HEK293 (cell line): Measurements from ENCODE around the gene ARL2BP.

Source experiments
- KLF10 ChIP-seq: fragments of 450-650 bp; IDR thresholded peaks from 2 replicates; pipeline ENCODE4 v1.5.1; 2018; ENCODE audit warnings: missing biosample characterization, mild to moderate bottlenecking, missing genetic modification characterization
- KLF16 ChIP-seq: fragments of 450-650 bp; formaldehyde crosslinking; IDR thresholded peaks from 2 replicates; pipeline ENCODE4 v1.5.1; 2017; ENCODE audit warnings: missing biosample characterization, missing genetic modification characterization
- SALL2 ChIP-seq: fragments of 450-650 bp; formaldehyde crosslinking; IDR thresholded peaks from 2 replicates; pipeline ENCODE4 v1.5.0; 2017; ENCODE audit warnings: missing biosample characterization, mild to moderate bottlenecking, missing genetic modification characterization, borderline replicate concordance
- WT1 ChIP-seq: fragments of 450-650 bp; formaldehyde crosslinking; IDR thresholded peaks from 2 replicates; pipeline ENCODE4 v1.5.1; 2016; ENCODE audit warnings: missing biosample characterization, missing genetic modification characterization
- YY1 ChIP-seq: fragments of 450-650 bp; formaldehyde crosslinking; IDR thresholded peaks from 2 replicates; pipeline ENCODE4 v1.5.1; 2018; ENCODE audit warnings: missing biosample characterization, missing genetic modification characterization
- ZFP37 ChIP-seq: fragments of 450-650 bp; formaldehyde crosslinking; IDR thresholded peaks from 2 replicates; pipeline ENCODE4 v1.5.1; 2016; ENCODE audit warnings: missing biosample characterization, missing genetic modification characterization
- ZFP41 ChIP-seq: fragments of 450-650 bp; formaldehyde crosslinking; IDR thresholded peaks from 2 replicates; pipeline ENCODE4 v1.5.1; 2016; ENCODE audit warnings: missing biosample characterization, missing genetic modification characterization, borderline replicate concordance
- ZNF157 ChIP-seq: fragments of 450-650 bp; formaldehyde crosslinking; IDR thresholded peaks from 2 replicates; pipeline ENCODE4 v1.5.1; 2016; ENCODE audit warnings: missing biosample characterization, missing genetic modification characterization
- ZNF19 ChIP-seq: fragments of 450-650 bp; formaldehyde crosslinking; IDR thresholded peaks from 2 replicates; pipeline ENCODE4; 2016; ENCODE audit warnings: missing biosample characterization, missing genetic modification characterization, low read depth
- ZNF280C ChIP-seq: fragments of 450-650 bp; formaldehyde crosslinking; IDR thresholded peaks from 2 replicates; pipeline ENCODE4 v1.5.1; 2016; ENCODE audit warnings: missing biosample characterization, missing genetic modification characterization
- ZNF335 ChIP-seq: fragments of 450-650 bp; formaldehyde crosslinking; conservative IDR thresholded peaks from 2 replicates; pipeline ENCODE4 v1.5.1; 2016; ENCODE audit warnings: missing biosample characterization, missing genetic modification characterization
- ZNF37A ChIP-seq: fragments of 450-650 bp; IDR thresholded peaks from 2 replicates; pipeline ENCODE4 v1.5.1; 2018; ENCODE audit warnings: missing biosample characterization, missing genetic modification characterization
- ZNF513 ChIP-seq: fragments of 450-650 bp; IDR thresholded peaks from 2 replicates; pipeline ENCODE4 v1.5.1; 2018; ENCODE audit warnings: missing biosample characterization, missing genetic modification characterization
- ZNF518A ChIP-seq: fragments of 450-650 bp; formaldehyde crosslinking; conservative IDR thresholded peaks from 2 replicates; pipeline ENCODE4 v1.5.1; 2016; ENCODE audit warnings: low read depth, missing biosample characterization, missing genetic modification characterization
- ZNF561 ChIP-seq: fragments of 450-650 bp; IDR thresholded peaks from 2 replicates; pipeline ENCODE4 v1.5.1; 2018; ENCODE audit warnings: missing biosample characterization, missing genetic modification characterization, borderline replicate concordance
- ZNF624 ChIP-seq: fragments of 450-650 bp; formaldehyde crosslinking; IDR thresholded peaks from 2 replicates; pipeline ENCODE4 v1.5.1; 2017; ENCODE audit warnings: missing biosample characterization, missing genetic modification characterization
- ZNF76 ChIP-seq: fragments of 450-650 bp; formaldehyde crosslinking; IDR thresholded peaks from 2 replicates; pipeline ENCODE4; 2016; ENCODE audit warnings: low read depth, missing biosample characterization, missing genetic modification characterization, borderline replicate concordance
- ZNF768 ChIP-seq: fragments of 450-650 bp; formaldehyde crosslinking; IDR thresholded peaks from 2 replicates; pipeline ENCODE4 v1.5.1; 2018; ENCODE audit warnings: missing biosample characterization, mild to moderate bottlenecking, missing genetic modification characterization
- ZNF843 ChIP-seq: fragments of 450-650 bp; formaldehyde crosslinking; IDR thresholded peaks from 2 replicates; pipeline ENCODE4 v1.5.1; 2016; ENCODE audit warnings: missing biosample characterization, missing genetic modification characterization
- ZSCAN4 ChIP-seq: fragments of 450-650 bp; formaldehyde crosslinking; IDR thresholded peaks from 2 replicates; pipeline ENCODE4 v1.5.1; 2017; ENCODE audit warnings: missing biosample characterization, missing genetic modification characterization
- TF ChIP-seq, protein P1 (sequence below): fragments of 450-650 bp; formaldehyde crosslinking; IDR thresholded peaks from 2 replicates; pipeline ENCODE4 v1.5.1; 2016; ENCODE audit warnings: missing biosample characterization, missing genetic modification characterization, borderline replicate concordance

Gene ARL2BP

GRCh38 chr16:57300387-57301125 is 55.5 kb downstream of the ARL2BP start (continued):
- TF ChIP-seq SALL2 = peak; percentile 52; the same call in 1 of the 2 replicates
- no peak for TF ChIP-seq ZFP41 (tag by site-specific recombination)
- no peak for TF ChIP-seq ZNF335 (tag by site-specific recombination)
- TF ChIP-seq ZNF561 (tag by site-specific recombination) = no peak; the same call in 1 of the 2 replicates
- TF ChIP-seq ZNF518A = 0 out of 2 replicates have a peak, but pooled peaks have one; percentile 16
- 0 out of 2 replicates have a peak, but pooled peaks have one; percentile 6 for TF ChIP-seq KLF10
- TF ChIP-seq YY1 (tag by site-specific recombination) = no peak
- TF ChIP-seq ZNF280C (tag by site-specific recombination) = no peak
- TF ChIP-seq ZNF843 (tag by site-specific recombination) = 0 out of 2 replicates have a peak, but pooled peaks have one; percentile 12
- TF ChIP-seq ZNF624 (tag by site-specific recombination) = no peak
- TF ChIP-seq ZNF76 (tag by site-specific recombination) = no peak; the same call in 1 of the 2 replicates
- TF ChIP-seq ZNF157 (tag by site-specific recombination) = no peak
- no peak for TF ChIP-seq ZNF768
- TF ChIP-seq KLF16 = peak; percentile 84
- TF ChIP-seq ZSCAN4 = peak; percentile 47; the same call in 1 of the 2 replicates
- TF ChIP-seq WT1 (tag by site-specific recombination) = 0 out of 2 replicates have a peak, but pooled peaks have one; percentile 43
- 0 out of 2 replicates have a peak, but pooled peaks have one; percentile 31 for TF ChIP-seq ZFP37 (tag by site-specific recombination)
- no peak for TF ChIP-seq ZNF19 (tag by site-specific recombination)
- TF ChIP-seq ZNF513 (tag by site-specific recombination) = peak; percentile 2; the same call in 1 of the 2 replicates
- TF ChIP-seq, protein P1, sequence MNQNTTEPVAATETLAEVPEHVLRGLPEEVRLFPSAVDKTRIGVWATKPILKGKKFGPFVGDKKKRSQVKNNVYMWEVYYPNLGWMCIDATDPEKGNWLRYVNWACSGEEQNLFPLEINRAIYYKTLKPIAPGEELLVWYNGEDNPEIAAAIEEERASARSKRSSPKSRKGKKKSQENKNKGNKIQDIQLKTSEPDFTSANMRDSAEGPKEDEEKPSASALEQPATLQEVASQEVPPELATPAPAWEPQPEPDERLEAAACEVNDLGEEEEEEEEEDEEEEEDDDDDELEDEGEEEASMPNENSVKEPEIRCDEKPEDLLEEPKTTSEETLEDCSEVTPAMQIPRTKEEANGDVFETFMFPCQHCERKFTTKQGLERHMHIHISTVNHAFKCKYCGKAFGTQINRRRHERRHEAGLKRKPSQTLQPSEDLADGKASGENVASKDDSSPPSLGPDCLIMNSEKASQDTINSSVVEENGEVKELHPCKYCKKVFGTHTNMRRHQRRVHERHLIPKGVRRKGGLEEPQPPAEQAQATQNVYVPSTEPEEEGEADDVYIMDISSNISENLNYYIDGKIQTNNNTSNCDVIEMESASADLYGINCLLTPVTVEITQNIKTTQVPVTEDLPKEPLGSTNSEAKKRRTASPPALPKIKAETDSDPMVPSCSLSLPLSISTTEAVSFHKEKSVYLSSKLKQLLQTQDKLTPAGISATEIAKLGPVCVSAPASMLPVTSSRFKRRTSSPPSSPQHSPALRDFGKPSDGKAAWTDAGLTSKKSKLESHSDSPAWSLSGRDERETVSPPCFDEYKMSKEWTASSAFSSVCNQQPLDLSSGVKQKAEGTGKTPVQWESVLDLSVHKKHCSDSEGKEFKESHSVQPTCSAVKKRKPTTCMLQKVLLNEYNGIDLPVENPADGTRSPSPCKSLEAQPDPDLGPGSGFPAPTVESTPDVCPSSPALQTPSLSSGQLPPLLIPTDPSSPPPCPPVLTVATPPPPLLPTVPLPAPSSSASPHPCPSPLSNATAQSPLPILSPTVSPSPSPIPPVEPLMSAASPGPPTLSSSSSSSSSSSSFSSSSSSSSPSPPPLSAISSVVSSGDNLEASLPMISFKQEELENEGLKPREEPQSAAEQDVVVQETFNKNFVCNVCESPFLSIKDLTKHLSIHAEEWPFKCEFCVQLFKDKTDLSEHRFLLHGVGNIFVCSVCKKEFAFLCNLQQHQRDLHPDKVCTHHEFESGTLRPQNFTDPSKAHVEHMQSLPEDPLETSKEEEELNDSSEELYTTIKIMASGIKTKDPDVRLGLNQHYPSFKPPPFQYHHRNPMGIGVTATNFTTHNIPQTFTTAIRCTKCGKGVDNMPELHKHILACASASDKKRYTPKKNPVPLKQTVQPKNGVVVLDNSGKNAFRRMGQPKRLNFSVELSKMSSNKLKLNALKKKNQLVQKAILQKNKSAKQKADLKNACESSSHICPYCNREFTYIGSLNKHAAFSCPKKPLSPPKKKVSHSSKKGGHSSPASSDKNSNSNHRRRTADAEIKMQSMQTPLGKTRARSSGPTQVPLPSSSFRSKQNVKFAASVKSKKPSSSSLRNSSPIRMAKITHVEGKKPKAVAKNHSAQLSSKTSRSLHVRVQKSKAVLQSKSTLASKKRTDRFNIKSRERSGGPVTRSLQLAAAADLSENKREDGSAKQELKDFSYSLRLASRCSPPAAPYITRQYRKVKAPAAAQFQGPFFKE (tag by site-specific recombination) = peak; percentile 58; the same call in 1 of the 2 replicates
- no peak for TF ChIP-seq ZNF37A
